ENCODE results near the gene SAMD8. TPM values are rescaled to one million over a fixed set of nuclear protein-coding genes. Genes with fewer than 3 reads are reported as not detected.
A peak's percentile ranks its signal among the peaks of the same experiment; 100 is the strongest.

SAMD8 gene
- polyA plus RNA-seq (2011; rRNA removed) (28.2 and 32.2 TPM in 2 replicates), polyA minus RNA-seq (2011; rRNA and poly(A)+ RNA removed) (35.8 and 49.2 TPM in 2 replicates)

GRCh38 chr10:75111365-75111906 is at the start of gene SAMD8:
TSS of gene SAMD8 (plus strand) at chr10:75111656. CDS start at chr10:75150529, 38,873 bp downstream.
- CTCF ChIA-PET, result interaction anchor here (1.0 to 2.7 kb wide), 4 partner anchors 21 to 124 kb away, joined by 3 to 10 read pairs (median 6); partner anchors contain the start of gene COMTD1
- no peaks in the 10 kb centered on the region for H3K27me3 ChIP-seq (ENCODE audit: control insufficient read depth, insufficient read depth, low read length)
- peak; percentile 92 for DNase-seq (ENCODE audit: low read depth, low spot score)
- H3K9me3 ChIP-seq (ENCODE audit: control insufficient read depth, insufficient read depth, low read length), result peaks cover 3% of the 10 kb centered on the region; the same call in 1 of the 2 replicates
- peak within 1 kb of the TSS; percentile 93 for H3K4me3 ChIP-seq (ENCODE audit: low read depth, low read length)
- POLR2A ChIA-PET, result interaction anchor here (0.6 to 1.5 kb wide), 8 partner anchors 18 to 852 kb away, joined by 3 to 11 read pairs (median 4); partner anchors contain the start of genes COMTD1 and VDAC2
- peak within 1 kb of the TSS; percentile 93 for H3K27ac ChIP-seq (ENCODE audit: low read depth, low read length)
- TF ChIP-seq, protein P1, sequence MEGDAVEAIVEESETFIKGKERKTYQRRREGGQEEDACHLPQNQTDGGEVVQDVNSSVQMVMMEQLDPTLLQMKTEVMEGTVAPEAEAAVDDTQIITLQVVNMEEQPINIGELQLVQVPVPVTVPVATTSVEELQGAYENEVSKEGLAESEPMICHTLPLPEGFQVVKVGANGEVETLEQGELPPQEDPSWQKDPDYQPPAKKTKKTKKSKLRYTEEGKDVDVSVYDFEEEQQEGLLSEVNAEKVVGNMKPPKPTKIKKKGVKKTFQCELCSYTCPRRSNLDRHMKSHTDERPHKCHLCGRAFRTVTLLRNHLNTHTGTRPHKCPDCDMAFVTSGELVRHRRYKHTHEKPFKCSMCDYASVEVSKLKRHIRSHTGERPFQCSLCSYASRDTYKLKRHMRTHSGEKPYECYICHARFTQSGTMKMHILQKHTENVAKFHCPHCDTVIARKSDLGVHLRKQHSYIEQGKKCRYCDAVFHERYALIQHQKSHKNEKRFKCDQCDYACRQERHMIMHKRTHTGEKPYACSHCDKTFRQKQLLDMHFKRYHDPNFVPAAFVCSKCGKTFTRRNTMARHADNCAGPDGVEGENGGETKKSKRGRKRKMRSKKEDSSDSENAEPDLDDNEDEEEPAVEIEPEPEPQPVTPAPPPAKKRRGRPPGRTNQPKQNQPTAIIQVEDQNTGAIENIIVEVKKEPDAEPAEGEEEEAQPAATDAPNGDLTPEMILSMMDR (IDR thresholded peaks at IDR 0.05; ENCODE audit: low read depth, low read length), result no peak; the same call in 1 of the 2 replicates

DNA sequence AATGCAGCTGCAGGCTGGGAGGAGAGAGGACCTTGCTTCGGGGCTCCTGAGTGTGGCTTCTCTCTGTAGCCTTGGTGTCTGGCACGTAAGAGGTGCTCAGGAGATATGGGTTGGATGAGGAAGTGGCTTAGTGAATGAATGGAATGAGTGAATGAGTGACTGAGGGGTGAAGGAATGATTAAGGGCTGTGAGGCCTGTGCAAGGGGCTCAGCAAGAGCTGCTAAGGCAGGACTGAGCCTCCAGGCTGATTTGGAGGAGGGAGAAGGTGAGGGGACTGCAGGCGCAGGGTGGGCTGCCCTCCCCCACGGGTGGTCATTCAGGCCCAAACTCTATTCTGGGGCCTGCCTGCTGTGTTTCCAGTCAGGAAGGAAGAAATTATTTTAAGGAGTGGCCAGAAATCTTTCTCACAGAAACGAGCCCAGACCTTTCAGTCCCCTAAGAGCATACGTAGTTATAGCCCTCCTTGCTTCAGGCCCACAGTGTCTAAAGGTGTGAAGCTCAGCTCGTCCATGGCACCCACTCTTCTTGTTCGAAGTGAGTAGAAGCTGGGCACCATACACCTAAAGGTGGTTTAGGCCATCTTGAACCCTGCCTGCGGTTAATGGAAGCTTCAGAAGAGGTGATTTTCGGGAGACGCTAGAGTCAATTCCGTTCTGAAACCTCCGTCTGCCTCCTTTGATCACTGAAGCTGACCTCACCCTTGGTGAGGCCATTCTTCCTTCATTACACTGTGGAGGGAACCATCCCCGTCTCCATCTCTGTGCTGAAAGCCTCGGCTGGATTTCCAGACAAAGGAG is 49.5 kb upstream of the SAMD8 start:
- POLR2A ChIA-PET, result no interaction called here
- Histone ChIP-seq H3K27me3 (ENCODE audit: control insufficient read depth, insufficient read depth, low read length) (no peaks in the 10 kb centered on the region), H3K4me3 (ENCODE audit: low read depth, low read length) (no peak overlapping the region), H3K27ac (ENCODE audit: low read depth, low read length) (no peak overlapping the region), H3K9me3 (ENCODE audit: control insufficient read depth, insufficient read depth, low read length) (peaks cover 6% of the 10 kb centered on the region; the same call in 1 of the 2 replicates)
- no peak for DNase-seq (ENCODE audit: low read depth, low spot score)
- CTCF ChIA-PET, result no interaction called here
- TF ChIP-seq, protein P1 (IDR thresholded peaks at IDR 0.05; ENCODE audit: low read depth, low read length), result no peak

- TF ChIP-seq, protein P1 (IDR thresholded peaks at IDR 0.05; ENCODE audit: low read depth, low read length), result no peak
- no peak for DNase-seq (ENCODE audit: low read depth, low spot score)
- H3K4me3 ChIP-seq (ENCODE audit: low read depth, low read length), result no peak overlapping the region
- H3K9me3 ChIP-seq (ENCODE audit: control insufficient read depth, insufficient read depth, low read length), result peaks cover 6% of the 10 kb centered on the region; the same call in 1 of the 2 replicates
- no peak overlapping the region for H3K27ac ChIP-seq (ENCODE audit: low read depth, low read length)
- POLR2A ChIA-PET, result no interaction called here
- CTCF ChIA-PET, result no interaction called here
- H3K27me3 ChIP-seq (ENCODE audit: control insufficient read depth, insufficient read depth, low read length), result no peaks in the 10 kb centered on the region
These were observed 48.8 kb upstream of the SAMD8 start for GRCh38 chr10:75062506-75063299.

- ChIA-PET POLR2A (no interaction called here), CTCF (no interaction called here)
- no peak overlapping the region for H3K27ac ChIP-seq (ENCODE audit: low read depth, low read length)
- no peaks in the 10 kb centered on the region for H3K9me3 ChIP-seq (ENCODE audit: control insufficient read depth, insufficient read depth, low read length)
- no peak overlapping the region for H3K4me3 ChIP-seq (ENCODE audit: low read depth, low read length)
- no peaks in the 10 kb centered on the region for H3K27me3 ChIP-seq (ENCODE audit: control insufficient read depth, insufficient read depth, low read length)
- no peak for DNase-seq (ENCODE audit: low read depth, low spot score)
- TF ChIP-seq, protein P1 (IDR thresholded peaks at IDR 0.05; ENCODE audit: low read depth, low read length), result no peak
These were observed 47.8 kb upstream of the SAMD8 start for GRCh38 chr10:75063461-75064230.

Data from AG04450 (cell line).